NB4 (cell line): ENCODE measurements around the gene HS6ST2.

Experiments
- CTCF ChIP-seq: IDR thresholded peaks from one replicate; pipeline ENCODE4 v1.5.1; 2012; ENCODE audit warnings: low read depth, low read length
- POLR2A ChIP-seq: IDR thresholded peaks from 2 replicates; pipeline ENCODE4 v1.6.1; 2011; ENCODE audit warnings: mild to moderate bottlenecking; ENCODE audit not compliant: insufficient read length; ENCODE audit errors: extremely low read depth

- TF ChIP-seq CTCF, result no peak
- no peak for TF ChIP-seq POLR2A
Observed at GRCh38 chrX:132848296-132848970, 110.0 kb downstream of the HS6ST2 start.
